ENCODE measurements around the gene SCAMP2. TPM values are rescaled to one million over a fixed set of nuclear protein-coding genes. Genes with fewer than 3 reads are reported as not detected.
A peak's percentile ranks its signal among the peaks of the same experiment; 100 is the strongest.

Gene SCAMP2
- total RNA-seq, 4 donors from 2014 or later, result 59.3 to 129 (median 104) TPM

- no peak for TF ChIP-seq POLR2A (IDR thresholded peaks at IDR 0.05)
- TF ChIP-seq, protein P1, sequence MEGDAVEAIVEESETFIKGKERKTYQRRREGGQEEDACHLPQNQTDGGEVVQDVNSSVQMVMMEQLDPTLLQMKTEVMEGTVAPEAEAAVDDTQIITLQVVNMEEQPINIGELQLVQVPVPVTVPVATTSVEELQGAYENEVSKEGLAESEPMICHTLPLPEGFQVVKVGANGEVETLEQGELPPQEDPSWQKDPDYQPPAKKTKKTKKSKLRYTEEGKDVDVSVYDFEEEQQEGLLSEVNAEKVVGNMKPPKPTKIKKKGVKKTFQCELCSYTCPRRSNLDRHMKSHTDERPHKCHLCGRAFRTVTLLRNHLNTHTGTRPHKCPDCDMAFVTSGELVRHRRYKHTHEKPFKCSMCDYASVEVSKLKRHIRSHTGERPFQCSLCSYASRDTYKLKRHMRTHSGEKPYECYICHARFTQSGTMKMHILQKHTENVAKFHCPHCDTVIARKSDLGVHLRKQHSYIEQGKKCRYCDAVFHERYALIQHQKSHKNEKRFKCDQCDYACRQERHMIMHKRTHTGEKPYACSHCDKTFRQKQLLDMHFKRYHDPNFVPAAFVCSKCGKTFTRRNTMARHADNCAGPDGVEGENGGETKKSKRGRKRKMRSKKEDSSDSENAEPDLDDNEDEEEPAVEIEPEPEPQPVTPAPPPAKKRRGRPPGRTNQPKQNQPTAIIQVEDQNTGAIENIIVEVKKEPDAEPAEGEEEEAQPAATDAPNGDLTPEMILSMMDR (IDR thresholded peaks at IDR 0.05), result no peak
- peaks cover 14 to 18% of the 10 kb centered on the region in 2 donors for H3K4me1 ChIP-seq
Observed at GRCh38 chr15:74850393-74850792, 22.8 kb downstream of the SCAMP2 start.

DNA sequence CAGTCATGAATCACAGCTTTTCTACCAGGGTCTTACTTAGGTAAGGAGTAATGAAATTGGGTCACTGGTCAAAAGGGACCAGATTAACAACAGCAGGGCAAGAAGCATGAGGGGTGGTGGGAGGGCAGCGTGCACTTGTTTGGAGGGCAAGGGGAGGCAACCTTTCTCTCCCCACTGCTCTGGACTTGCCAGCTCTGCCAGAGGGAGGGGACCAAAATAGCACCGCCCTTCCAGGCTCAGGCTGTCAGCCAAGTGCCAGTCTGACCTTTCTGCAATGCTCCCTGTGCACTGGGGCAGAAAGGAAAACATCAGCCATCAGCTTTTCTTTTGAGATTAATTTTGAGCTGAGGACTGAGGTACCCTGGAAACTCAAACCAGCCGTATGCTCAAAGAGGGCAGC, 25.7 kb downstream of the SCAMP2 start:
- WGBS, 2 donors, result 21 to 55% methylated on average over 3 of the region's 3 CpGs
- no peak for TF ChIP-seq POLR2A (IDR thresholded peaks at IDR 0.05)
- TF ChIP-seq, protein P1 (IDR thresholded peaks at IDR 0.05), result no peak
- Histone ChIP-seq H3K4me3 (replicated peaks in 1 of 3) (no peak overlapping the region), H3K9me3 (no peaks in the 10 kb centered on the region), H3K27me3 (no peaks in the 10 kb centered on the region), H3K4me1 (peaks cover 15 to 25% of the 10 kb centered on the region in 2 donors), H3K27ac (peak overlapping the region; percentile 28 to 65 (median 53)), H3K36me3 (peaks cover 33 to 41% of the 10 kb centered on the region in 2 donors)
- DNase-seq, result peak; percentile 84 to 85
- intact Hi-C loops (cut with DNase I), result no loop called here

More at GRCh38 chr15:74850393-74850792, 22.8 kb downstream of the SCAMP2 start:
- Histone ChIP-seq H3K4me3 (replicated peaks in 1 of 3) (no peak overlapping the region), H3K36me3 (peaks cover 47 to 49% of the 10 kb centered on the region in 2 donors), H3K9me3 (no peaks in the 10 kb centered on the region), H3K27ac (no peak overlapping the region), H3K27me3 (no peaks in the 10 kb centered on the region)
- intact Hi-C loops (cut with DNase I), result no loop called here
- WGBS, 2 donors, result 98 to 100% methylated on average over 4 of the region's 4 CpGs
- no peak for DNase-seq

DNA sequence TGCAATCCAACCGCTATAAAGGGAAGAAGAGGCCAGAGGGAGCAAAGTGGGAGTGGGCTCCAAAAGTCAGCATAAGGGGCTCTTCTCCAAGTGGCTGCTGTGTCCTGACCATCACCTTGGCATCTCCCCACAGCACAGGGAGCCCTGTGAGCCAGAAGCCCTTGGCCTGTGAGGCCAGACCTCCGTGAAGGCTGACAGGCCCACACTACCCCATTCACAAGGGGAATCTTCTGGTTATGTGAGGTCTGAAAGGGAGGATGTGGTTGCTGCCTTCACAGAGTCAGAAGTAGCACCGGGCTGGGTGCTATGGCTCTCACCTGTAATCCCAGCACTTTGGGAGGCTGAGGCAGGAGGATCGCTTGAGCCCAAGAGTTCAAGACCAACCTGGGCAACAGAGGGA, 27.6 kb downstream of the SCAMP2 start:
- Histone ChIP-seq H3K4me1 (peaks cover 29 to 40% of the 10 kb centered on the region in 2 donors), H3K36me3 (peaks cover 15 to 26% of the 10 kb centered on the region in 2 donors), H3K4me3 (replicated peaks in 1 of 3) (no peak overlapping the region), H3K9me3 (no peaks in the 10 kb centered on the region), H3K27me3 (no peaks in the 10 kb centered on the region), H3K27ac (peak overlapping the region in 1 of 3 donors; percentile 38)
- WGBS, 2 donors, result 87 to 90% methylated on average over 4 of the region's 4 CpGs
- no peak for TF ChIP-seq POLR2A (IDR thresholded peaks at IDR 0.05)
- TF ChIP-seq, protein P1 (IDR thresholded peaks at IDR 0.05), result no peak
- no peak for DNase-seq
- intact Hi-C loops (cut with DNase I), result no loop called here

DNA sequence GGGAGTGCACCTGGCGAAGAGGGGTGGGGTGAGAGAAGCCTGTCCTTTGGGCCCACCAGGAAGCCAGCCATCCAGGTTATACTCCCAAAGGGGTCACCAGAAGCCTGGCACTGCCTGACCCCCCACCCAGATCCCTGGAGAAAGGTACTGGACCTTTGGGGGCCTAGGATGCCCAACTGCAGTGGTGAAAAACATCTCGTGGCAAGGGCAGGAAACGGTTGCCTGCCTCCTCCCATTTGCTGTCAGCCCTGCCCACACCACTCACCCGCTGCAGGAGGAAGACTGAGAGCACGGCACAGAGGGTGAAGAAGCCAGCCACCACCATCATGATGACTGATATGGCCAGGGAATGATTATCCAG, 28.0 kb downstream of the SCAMP2 start:
- peaks cover 11 to 24% of the 10 kb centered on the region in 2 donors for H3K36me3 ChIP-seq
- H3K27ac ChIP-seq, result no peak overlapping the region
- no peak for DNase-seq
- no peak for TF ChIP-seq POLR2A (IDR thresholded peaks at IDR 0.05)
- TF ChIP-seq, protein P1 (IDR thresholded peaks at IDR 0.05), result no peak
- 90 to 92% methylated on average over 5 of the region's 5 CpGs for WGBS, 2 donors
- peaks cover 29 to 40% of the 10 kb centered on the region in 2 donors for H3K4me1 ChIP-seq
- H3K27me3 ChIP-seq, result no peaks in the 10 kb centered on the region
- no peak overlapping the region for H3K4me3 ChIP-seq (replicated peaks in 1 of 3)
- H3K9me3 ChIP-seq, result no peaks in the 10 kb centered on the region
- intact Hi-C loops (cut with DNase I), result no loop called here

GRCh38 chr15:74844319-74845207, 28.6 kb downstream of the SCAMP2 start:
- Histone ChIP-seq H3K27ac (no peak overlapping the region), H3K4me1 (peaks cover 29 to 40% of the 10 kb centered on the region in 2 donors), H3K4me3 (replicated peaks in 1 of 3) (no peak overlapping the region), H3K9me3 (no peaks in the 10 kb centered on the region), H3K36me3 (peaks cover 10 to 19% of the 10 kb centered on the region in 2 donors), H3K27me3 (no peaks in the 10 kb centered on the region)
- no peak for DNase-seq
- WGBS, 2 donors, result 89 to 90% methylated on average over 11 to 12 of the region's 12 CpGs
- intact Hi-C loops (cut with DNase I), result loop anchor here (5.0 kb wide), 1 partner anchor 48 kb away; the partner anchor contains the start of gene MPI
- TF ChIP-seq, protein P1 (IDR thresholded peaks at IDR 0.05), result no peak
- no peak for TF ChIP-seq POLR2A (IDR thresholded peaks at IDR 0.05)

Data from thyroid gland (tissue), 4 donors.